ENCODE measurements around the gene TMEM63C. TPM values are rescaled to one million over a fixed set of nuclear protein-coding genes. Genes with fewer than 3 reads are reported as not detected.

Gene TMEM63C
- total and polyA plus RNA-seq, 2 donors (not counting 3 experiments of a cell fraction or from before 2014, with no cell fraction given) = not detected

GRCh38 chr14:77296155-77296554, 114.6 kb downstream of the TMEM63C start:
- H2AFZ ChIP-seq (ENCODE audit: low read depth, low read length) = no peak overlapping the region
- no peak overlapping the region for H3K27ac ChIP-seq (ENCODE audit: insufficient read depth, low read depth, low read length)
- H4K20me1 ChIP-seq (replicated peaks; ENCODE audit: control insufficient read depth, extremely low read depth, insufficient read depth, low read length) = no peaks in the 10 kb centered on the region
- FAIRE-seq (no peak), DNase-seq (ENCODE audit: low read depth, low spot score) (no peak)
- H3K4me3 ChIP-seq (replicated peaks in 1 of 3; ENCODE audit: insufficient read depth in 1 of 3, low read depth in 1 of 3, low read length in 3 of 3) = no peak overlapping the region
- no peak overlapping the region for H3K4me2 ChIP-seq (ENCODE audit: insufficient read depth, low read length)
- CTCF ChIA-PET = interaction anchor here (1.1 to 12.7 kb wide), 3 partner anchors 13 to 145 kb away, joined by 3 to 515 read pairs (median 5); no protein-coding TSS in a partner anchor
- no peak overlapping the region for H3K9ac ChIP-seq (replicated peaks; ENCODE audit: extremely low read depth, insufficient read depth, low read length)
- H3K79me2 ChIP-seq (ENCODE audit: control insufficient read depth, insufficient read depth, low read length) = no peaks in the 10 kb centered on the region
- TF ChIP-seq CTCF (IDR thresholded peaks at IDR 0.05; ENCODE audit: extremely low read depth in 1 of 2, insufficient read depth in 1 of 2, low read depth in 1 of 2, low read length in 2 of 2) (no peak), GATA2 (IDR thresholded peaks at IDR 0.05; ENCODE audit: insufficient read depth, insufficient read length, low read depth, low read length) (no peak), FOS (IDR thresholded peaks at IDR 0.05; ENCODE audit: borderline replicate concordance, insufficient read depth, low read length) (no peak), POLR2AphosphoS5 (IDR thresholded peaks at IDR 0.05; ENCODE audit: insufficient read depth, low read depth, low read length) (no peak)
- POLR2A ChIA-PET = no interaction called here
- H3K9me3 ChIP-seq (replicated peaks; ENCODE audit: control insufficient read depth, insufficient read depth, low read length) = no peaks in the 10 kb centered on the region
- no peaks in the 10 kb centered on the region for H3K9me1 ChIP-seq (replicated peaks; ENCODE audit: control insufficient read depth, extremely low read depth, insufficient read depth, low read length)
- no peaks in the 10 kb centered on the region for H3K27me3 ChIP-seq (ENCODE audit: control insufficient read depth in 2 of 2, insufficient read depth in 2 of 2, low read length in 2 of 2)
- intact Hi-C loops (cut with micrococcal nuclease) = no loop called here
- H3K4me1 ChIP-seq (ENCODE audit: control insufficient read depth, extremely low read depth, insufficient read depth, low read length) = peaks cover 6% of the 10 kb centered on the region
- no TSS peak for BruUV-seq (replicated peaks)
- no peaks in the 10 kb centered on the region for H3K36me3 ChIP-seq (ENCODE audit: control insufficient read depth in 2 of 2, extremely low read depth in 1 of 2, insufficient read depth in 2 of 2, low read length in 2 of 2)
- dilution Hi-C loops (cut with MboI; ENCODE audit: extremely low pct_ligation_motif_present, low sequenced_read_pairs) = no loop called here

- Histone ChIP-seq H3K9me1 (replicated peaks; ENCODE audit: control insufficient read depth, extremely low read depth, insufficient read depth, low read length) (no peaks in the 10 kb centered on the region), H4K20me1 (replicated peaks; ENCODE audit: control insufficient read depth, extremely low read depth, insufficient read depth, low read length) (no peaks in the 10 kb centered on the region), H3K27ac (ENCODE audit: insufficient read depth, low read depth, low read length) (no peak overlapping the region), H2AFZ (ENCODE audit: low read depth, low read length) (no peak overlapping the region), H3K36me3 (ENCODE audit: control insufficient read depth in 2 of 2, extremely low read depth in 1 of 2, insufficient read depth in 2 of 2, low read length in 2 of 2) (no peaks in the 10 kb centered on the region), H3K9ac (replicated peaks; ENCODE audit: extremely low read depth, insufficient read depth, low read length) (no peak overlapping the region), H3K79me2 (ENCODE audit: control insufficient read depth, insufficient read depth, low read length) (no peaks in the 10 kb centered on the region), H3K9me3 (replicated peaks; ENCODE audit: control insufficient read depth, insufficient read depth, low read length) (no peaks in the 10 kb centered on the region), H3K4me1 (ENCODE audit: control insufficient read depth, extremely low read depth, insufficient read depth, low read length) (peaks cover 6% of the 10 kb centered on the region), H3K27me3 (ENCODE audit: control insufficient read depth in 2 of 2, insufficient read depth in 2 of 2, low read length in 2 of 2) (no peaks in the 10 kb centered on the region), H3K4me2 (ENCODE audit: insufficient read depth, low read length) (no peak overlapping the region), H3K4me3 (replicated peaks in 1 of 3; ENCODE audit: insufficient read depth in 1 of 3, low read depth in 1 of 3, low read length in 3 of 3) (no peak overlapping the region)
- no peak for TF ChIP-seq MAX (IDR thresholded peaks at IDR 0.05; ENCODE audit: insufficient read depth, insufficient read length)
- no peak for TF ChIP-seq CTCF (IDR thresholded peaks at IDR 0.05; ENCODE audit: extremely low read depth in 1 of 2, insufficient read depth in 1 of 2, low read depth in 1 of 2, low read length in 2 of 2)
- TF ChIP-seq FOS (IDR thresholded peaks at IDR 0.05; ENCODE audit: borderline replicate concordance, insufficient read depth, low read length) = no peak
- TF ChIP-seq POLR2A (IDR thresholded peaks at IDR 0.05; ENCODE audit: low read depth, low read length) = no peak
- TF ChIP-seq GATA2 (IDR thresholded peaks at IDR 0.05; ENCODE audit: insufficient read depth, insufficient read length, low read depth, low read length) = no peak
- no peak for TF ChIP-seq JUN (IDR thresholded peaks at IDR 0.05; ENCODE audit: borderline replicate concordance, insufficient read depth, insufficient read length, low read depth)
- TF ChIP-seq EZH2 (IDR thresholded peaks at IDR 0.05; ENCODE audit: borderline replicate concordance, low read depth, low read length, severe bottlenecking) = no peak
- no peak for TF ChIP-seq MYC (IDR thresholded peaks at IDR 0.05; ENCODE audit: low read depth, low read length)
- TF ChIP-seq POLR2AphosphoS5 (IDR thresholded peaks at IDR 0.05; ENCODE audit: insufficient read depth, low read depth, low read length) = no peak
- FAIRE-seq (no peak), DNase-seq (ENCODE audit: low read depth, low spot score) (no peak)
- dilution Hi-C loops (cut with MboI; ENCODE audit: extremely low pct_ligation_motif_present, low sequenced_read_pairs) = no loop called here
- POLR2A ChIA-PET = no interaction called here
- no TSS peak for BruUV-seq (replicated peaks)
- CTCF ChIA-PET = interaction anchor here (0.6 to 12.7 kb wide), 5 partner anchors 13 to 178 kb away, joined by 3 to 515 read pairs (median 4); no protein-coding TSS in a partner anchor
- intact Hi-C loops (cut with micrococcal nuclease) = no loop called here
Observed at GRCh38 chr14:77296906-77297305, 115.3 kb downstream of the TMEM63C start.
